NCI-H2227 (cell line): ENCODE measurements around the gene VPS18.

ENCODE experiments used
- DNase-seq: peaks from one replicate; lab custom pipeline; 2025; ENCODE audit not compliant: unreplicated experiment; lab: John Stamatoyannopoulos, UW

Gene VPS18

GRCh38 chr15:40932649-40933516, 38.6 kb downstream of the VPS18 start:
- DNase-seq = no peak

DNA sequence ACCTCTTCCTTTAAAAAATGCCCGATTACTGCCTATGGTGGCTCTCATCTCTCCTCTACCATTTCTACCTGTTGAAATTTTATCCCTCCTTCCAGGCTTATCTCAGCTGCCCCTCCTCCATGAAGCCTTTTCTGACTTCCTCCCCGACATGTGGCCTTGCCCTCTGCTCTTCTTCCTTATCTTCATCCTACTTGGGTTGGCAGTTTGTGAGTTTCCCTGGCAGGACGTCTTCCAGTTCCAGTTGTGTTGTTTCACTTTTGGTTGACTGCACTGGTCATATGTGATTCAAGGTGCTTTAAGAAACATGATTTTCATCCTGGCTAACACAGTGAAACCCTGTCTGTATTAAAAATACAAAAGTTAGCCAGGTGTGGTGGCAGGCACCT, 39.3 kb downstream of the VPS18 start:
- DNase-seq = no peak

DNA sequence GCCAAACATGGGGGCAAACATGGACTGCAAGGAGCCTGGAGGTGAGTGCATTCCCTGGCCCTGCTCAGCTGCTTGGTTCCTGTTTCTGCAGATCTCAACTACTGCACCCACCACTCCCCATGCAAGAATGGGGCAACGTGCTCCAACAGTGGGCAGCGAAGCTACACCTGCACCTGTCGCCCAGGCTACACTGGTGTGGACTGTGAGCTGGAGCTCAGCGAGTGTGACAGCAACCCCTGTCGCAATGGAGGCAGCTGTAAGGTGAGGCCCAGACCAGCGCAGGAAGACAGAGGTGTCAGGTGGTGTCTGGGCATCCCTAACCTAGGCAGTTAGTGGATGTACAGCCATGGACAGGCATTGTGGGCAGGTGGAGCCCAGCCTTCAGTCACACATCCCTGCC, 40.2 kb downstream of the VPS18 start:
- DNase-seq = no peak

DNA sequence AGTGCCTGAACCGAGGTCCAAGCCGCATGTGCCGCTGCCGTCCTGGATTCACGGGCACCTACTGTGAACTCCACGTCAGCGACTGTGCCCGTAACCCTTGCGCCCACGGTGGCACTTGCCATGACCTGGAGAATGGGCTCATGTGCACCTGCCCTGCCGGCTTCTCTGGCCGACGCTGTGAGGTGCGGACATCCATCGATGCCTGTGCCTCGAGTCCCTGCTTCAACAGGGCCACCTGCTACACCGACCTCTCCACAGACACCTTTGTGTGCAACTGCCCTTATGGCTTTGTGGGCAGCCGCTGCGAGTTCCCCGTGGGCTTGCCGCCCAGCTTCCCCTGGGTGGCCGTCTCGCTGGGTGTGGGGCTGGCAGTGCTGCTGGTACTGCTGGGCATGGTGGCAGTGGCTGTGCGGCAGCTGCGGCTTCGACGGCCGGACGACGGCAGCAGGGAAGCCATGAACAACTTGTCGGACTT, 42.0 kb downstream of the VPS18 start:
- no peak for DNase-seq

- no peak for DNase-seq
Measured at GRCh38 chr15:40936709-40937666, 42.7 kb downstream of the VPS18 start.

DNA sequence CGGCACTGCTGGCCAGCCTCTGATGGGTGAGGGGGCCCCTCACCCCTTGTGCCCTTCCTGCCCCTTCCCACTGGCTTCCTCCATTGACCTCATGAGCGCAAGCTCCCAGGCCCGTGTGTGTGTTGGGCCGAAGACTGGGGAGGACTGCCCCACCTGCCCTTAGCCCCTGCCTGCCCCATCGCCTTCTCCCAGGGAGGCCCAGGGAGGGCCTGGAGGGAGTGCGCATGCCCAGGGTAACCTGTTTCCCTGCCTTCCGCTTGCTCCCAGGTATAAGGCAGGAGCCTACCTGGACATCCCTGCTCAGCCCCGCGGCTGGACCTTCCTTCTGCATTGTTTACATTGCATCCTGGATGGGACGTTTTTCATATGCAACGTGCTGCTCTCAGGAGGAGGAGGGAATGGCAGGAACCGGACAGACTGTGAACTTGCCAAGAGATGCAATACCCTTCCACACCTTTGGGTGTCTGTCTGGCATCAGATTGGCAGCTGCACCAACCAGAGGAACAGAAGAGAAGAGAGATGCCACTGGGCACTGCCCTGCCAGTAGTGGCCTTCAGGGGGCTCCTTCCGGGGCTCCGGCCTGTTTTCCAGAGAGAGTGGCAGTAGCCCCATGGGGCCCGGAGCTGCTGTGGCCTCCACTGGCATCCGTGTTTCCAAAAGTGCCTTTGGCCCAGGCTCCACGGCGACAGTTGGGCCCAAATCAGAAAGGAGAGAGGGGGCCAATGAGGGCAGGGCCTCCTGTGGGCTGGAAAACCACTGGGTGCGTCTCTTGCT, 43.7 kb downstream of the VPS18 start:
- no peak for DNase-seq

GRCh38 chr15:40938536-40938870, 44.3 kb downstream of the VPS18 start:
- no peak for DNase-seq

DNA sequence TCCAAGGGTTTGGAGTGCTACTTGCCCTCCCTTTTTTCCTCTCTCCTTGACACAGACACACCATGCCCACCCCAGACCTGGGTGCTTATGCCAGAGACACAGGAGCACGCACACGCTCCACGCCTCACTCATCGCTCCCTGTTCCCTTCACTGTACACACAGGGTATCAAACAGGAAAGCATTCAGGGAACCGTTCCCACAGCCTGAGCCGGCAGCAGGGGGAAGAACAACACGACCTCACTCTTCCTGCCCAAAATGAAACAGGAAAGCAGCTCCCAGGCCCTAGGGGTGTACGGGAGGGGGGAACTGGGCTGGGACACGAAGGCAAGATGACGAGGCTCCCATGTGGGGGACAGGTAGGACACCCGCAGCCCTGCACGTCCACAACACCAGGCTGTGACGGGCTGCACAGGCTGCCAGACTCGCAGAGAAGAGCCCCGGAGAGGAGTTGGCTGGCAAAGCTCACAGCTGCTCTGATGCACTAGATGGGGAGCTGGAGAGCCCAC, 46.1 kb downstream of the VPS18 start:
- DNase-seq = no peak

DNA sequence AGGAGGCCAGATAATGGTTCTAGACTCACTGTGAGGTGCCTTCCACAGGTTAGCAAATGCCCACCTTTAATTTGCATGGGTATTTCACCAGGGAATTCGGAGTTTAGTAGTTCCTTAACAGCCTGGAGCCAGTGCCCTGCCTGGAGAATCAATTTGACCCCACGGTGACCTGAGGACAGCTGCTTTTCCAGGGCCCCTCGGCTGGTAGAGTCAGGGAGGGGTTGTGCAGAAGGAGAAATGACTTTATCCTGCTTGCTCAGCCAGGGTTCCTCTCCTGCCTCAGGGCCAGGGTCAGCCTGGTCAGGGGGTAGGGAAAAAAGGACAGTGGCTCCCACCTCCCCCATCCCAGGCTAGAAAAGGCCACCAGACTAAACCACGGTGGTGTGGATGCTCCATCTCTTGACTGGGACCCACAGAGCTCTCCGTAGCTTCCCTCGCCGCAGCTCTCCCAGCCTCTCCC, 46.8 kb downstream of the VPS18 start:
- no peak for DNase-seq

GRCh38 chr15:40941528-40942336, 47.5 kb downstream of the VPS18 start:
- DNase-seq = peak; percentile 84

GRCh38 chr15:40942337-40942854, 48.1 kb downstream of the VPS18 start:
- peak; percentile 27 for DNase-seq

GRCh38 chr15:40942878-40943277, 48.6 kb downstream of the VPS18 start:
- no peak for DNase-seq

DNA sequence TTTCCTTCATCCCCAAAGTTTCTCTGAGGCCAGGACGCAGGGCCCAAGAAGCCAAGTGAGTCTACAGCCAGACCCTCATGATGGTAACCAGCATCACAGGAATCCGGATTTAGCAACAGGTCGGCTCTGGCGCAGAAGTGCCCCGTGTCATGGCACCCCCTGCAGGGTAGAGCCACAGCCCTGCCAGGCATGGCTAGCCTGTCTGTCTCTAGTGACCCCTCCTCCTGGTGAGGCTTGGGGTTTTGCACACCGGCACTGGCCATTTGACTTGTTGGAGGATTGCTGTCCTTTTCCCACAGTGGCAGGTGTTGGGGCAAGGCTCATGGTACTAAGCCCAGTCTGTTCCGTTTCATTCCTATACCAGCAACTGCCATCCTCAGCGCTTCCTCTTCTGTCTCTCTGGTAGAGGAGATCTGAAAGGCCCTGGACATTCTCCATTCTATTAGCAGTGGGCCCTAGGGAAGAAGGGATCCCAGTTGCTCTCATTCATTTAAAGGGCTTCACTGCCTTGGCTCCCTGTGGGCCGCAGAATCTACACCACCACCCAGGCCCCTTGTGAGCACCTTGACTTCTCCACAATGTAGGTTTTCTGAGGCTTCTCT, 49.6 kb downstream of the VPS18 start:
- no peak for DNase-seq

- no peak for DNase-seq
Measured at GRCh38 chr15:40944510-40945296, 50.5 kb downstream of the VPS18 start.

DNA sequence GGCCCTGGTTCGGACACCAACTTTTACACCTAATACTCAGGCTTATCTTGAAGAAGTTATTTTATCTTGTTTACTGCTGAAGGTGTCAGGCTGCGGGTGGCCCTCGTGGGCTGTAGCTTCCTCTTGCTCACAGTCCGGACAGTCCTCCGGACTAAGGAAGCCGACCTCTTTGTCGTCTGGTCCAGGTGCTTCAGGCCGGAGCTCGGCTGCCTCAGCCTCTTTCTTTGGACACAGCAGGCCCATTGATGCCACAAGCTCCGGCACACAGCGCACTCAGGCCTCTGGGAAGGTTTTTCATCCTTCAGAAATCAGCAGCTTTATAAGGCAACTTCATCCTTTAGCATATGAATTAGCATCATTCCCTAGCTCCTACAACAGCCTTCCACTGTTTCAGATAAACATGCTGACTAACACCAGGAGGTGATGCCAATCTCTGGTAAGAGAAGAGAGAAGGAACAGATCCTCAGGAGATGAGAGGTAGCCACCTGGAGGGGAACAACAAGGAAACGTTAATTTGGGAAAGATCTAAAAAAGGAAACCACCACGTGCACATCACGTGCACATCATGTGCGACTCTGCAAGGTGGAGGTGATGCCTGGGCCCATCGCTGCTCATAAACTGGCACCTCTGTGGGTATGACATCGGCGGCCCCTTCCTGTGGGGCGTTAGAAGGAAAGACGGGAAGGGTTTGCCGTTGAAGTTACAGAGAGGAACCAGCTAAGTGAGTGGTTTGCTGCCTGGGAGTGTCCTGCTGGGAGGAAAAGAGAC, 54.6 kb downstream of the VPS18 start:
- DNase-seq = no peak

- DNase-seq = no peak
Measured at GRCh38 chr15:40949756-40950207, 55.5 kb downstream of the VPS18 start.

GRCh38 chr15:40951764-40952163, 57.5 kb downstream of the VPS18 start:
- DNase-seq = no peak
